SKM-1 (cell line): ENCODE results near the gene ADAMTS9.
A peak's percentile ranks its signal among the peaks of the same experiment; 100 is the strongest.

Source experiments
- DNase-seq: peaks from one replicate; lab custom pipeline; 2025; ENCODE audit not compliant: unreplicated experiment; lab: John Stamatoyannopoulos, UW

ADAMTS9 gene

DNA sequence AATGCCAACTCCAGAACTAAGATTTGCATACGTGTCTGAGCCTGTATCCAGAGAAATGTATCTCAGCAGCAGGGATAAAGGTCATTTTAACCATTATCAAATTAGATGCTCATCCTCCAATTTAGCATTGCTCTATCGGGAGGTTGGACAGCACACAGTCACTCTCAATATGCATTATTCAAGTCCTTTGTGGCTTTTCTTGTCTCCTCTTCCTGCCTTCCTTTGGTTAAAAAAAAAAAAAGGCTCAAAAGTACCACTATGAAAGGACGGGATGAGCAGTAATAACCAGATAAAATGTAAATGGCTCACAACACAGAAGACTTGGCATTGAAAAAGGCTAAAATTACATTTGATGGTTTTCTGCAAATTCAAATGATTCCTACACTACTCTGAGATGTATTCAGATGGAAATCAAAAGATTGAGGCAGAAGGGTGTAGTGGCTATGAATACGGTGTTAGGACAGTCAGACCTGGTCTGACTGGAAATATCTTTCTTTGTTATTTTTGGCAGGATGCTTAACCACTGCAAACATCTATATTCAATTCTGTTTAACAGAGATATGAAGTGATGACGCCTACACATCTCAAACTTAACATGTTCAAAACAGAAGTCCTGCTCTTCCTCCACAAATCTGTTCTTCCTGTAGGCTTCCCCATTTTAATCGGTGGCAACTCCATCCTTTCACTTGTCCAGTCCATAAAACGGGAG lies 109.6 kb downstream of the ADAMTS9 start:
- no peak for DNase-seq

DNA sequence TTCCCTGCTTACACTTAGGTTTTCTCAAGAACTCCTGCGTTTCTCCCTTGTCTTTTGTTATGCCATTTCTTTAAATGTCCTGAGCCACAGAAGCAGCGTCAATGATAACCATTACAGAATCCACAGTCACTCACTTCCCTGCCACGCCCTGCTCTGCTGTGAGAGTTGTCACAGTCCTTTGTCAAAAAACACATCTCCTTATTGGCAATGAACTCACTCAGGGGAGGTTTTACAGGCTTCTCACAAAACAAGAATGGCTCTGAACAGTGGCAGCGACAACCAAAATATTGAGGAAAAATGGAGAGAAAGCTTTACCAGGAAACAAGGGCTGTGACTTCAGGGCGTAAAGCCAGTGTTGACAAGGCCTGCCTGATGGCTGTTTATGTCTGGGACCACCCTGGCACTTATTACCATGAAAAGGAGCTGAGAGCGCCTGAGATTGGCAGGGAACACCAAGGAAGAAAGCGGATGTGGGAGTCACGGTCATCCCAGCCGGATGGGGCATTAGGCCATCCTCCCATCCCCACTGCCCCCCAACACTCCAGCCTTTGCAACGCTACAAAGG lies 111.5 kb downstream of the ADAMTS9 start:
- DNase-seq = no peak

DNA sequence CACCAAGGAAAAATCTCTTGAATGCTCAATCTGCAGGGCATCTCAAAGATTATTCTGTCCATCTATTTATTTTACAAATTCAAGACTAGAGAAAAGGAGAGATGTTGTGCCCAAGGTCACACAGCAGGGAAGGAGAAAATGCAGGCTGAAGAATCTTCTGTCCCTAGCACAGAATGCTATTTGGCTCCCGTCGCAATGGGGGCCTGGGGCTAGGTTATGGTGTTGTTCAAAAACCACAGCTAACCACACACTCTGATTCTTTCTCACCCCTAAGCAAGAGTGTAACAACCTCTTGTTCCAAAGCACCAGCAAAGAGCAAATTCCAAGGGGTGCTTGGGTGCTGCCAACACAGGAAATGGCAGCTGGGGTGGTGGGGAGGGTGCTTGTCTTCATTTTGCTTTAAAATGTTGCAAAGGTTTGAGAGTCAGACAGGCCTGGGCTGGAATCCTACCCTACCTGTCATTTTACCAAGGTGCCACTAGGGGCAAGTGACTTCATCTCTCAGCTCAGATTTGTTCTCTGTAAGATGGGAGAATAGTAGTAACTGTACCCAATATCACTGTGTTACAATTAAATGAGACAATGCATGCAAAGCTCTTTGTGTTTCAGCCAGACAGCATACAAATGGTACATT lies 112.5 kb downstream of the ADAMTS9 start:
- DNase-seq = peak; percentile 7

DNA sequence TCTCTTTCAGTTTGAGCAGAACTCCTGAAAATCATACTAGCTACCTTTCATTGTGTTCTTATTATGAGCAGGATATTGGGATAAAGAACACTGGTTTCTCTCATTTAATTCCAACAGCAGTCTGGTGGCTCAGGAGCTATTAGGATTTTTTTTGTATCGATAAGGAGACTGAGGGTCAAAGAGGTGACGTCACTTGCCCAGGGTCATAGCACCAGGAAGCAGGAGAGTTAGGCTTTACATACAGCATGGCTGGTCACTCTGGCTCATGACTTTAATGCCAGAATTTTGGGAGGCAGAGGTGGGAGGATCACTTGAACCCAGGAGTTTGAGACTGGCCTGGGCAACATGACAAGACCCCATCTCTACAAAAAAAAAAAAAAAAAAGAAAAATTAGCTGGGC lies 113.6 kb downstream of the ADAMTS9 start:
- DNase-seq = no peak

DNA sequence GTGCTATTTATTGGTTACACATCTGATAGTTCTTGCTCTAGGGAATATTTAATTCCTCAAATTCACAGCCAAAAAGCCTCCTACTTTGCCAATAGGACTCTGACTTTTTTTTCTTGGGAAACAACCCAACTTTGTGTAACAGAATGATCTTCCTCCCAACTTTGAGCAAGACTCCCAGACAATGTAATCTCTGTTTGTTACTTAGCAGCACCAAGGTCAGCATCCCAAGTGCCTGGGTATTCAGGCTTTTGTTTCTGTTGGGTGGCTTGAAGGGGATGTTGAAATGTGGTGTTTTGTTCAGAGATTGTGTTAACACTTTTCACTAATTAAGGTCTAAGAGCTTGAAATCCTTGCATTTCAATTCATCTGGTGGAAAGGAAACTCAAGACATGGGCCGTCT lies 115.8 kb downstream of the ADAMTS9 start:
- DNase-seq = no peak

DNA sequence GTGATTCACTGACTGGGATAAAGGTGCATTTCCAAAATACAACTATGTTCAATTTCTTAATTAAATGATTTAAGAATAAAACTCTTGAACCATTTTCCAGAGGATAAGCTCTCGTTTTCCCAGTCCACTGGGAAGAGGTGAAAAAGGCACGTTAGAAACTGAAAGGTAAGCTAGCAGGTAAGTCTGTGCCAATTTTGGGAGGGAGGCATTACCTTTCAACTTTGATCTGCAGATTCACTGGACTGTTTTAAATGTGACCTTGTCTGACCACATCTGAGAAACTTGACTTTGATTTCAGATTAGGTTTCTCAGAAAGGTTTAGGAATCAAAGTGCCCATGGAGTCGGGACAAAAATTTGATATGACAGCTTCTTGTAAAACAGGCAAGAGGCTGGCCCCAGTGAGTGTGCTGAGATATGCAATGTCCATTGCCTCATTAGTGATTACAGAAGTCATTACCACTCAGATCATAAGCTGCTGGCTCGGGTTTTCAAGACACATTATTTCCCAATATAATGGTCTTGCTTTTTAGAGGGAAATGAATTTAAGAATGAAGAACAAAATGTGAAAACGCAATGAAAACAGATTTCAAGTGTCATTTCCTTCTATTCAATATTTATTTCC lies 118.8 kb downstream of the ADAMTS9 start:
- no peak for DNase-seq

DNA sequence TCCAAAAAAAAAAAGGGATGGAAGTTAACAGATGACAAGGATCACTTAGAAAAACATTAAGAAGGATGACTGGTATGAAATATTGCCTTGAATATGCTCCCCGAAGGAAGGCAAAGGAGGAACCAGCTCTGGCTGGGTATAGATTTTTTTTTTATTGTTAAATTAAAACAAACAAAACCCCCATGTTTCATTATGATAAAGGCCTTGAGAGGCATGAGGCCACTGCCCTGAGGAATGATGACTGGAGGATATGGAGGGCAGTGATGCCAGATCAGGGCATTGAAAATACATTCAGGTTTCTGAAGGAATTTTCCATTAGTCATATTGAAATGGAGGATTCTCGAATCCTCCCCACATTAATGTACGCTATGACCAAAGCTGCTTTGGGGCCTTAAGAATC lies 120.9 kb downstream of the ADAMTS9 start:
- no peak for DNase-seq

DNA sequence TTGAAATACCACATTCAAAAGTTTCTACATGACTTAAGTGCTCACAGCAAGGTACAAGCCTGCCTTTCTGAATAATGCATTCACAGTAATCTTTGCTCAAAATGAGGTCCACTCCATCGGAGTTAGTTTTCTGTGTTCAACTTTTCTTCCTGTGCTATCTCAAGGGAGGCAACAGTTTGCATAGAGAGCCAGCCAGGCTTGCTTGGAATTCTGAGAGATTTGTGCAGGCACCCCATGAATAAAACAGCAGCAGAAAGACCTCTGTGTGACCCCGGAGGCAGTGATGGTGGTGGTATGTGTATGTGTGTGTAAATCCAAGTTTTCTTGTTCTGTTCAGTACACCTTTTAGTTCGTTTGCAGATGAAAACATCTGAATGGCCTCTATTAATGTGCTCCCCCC lies 124.0 kb downstream of the ADAMTS9 start:
- no peak for DNase-seq

DNA sequence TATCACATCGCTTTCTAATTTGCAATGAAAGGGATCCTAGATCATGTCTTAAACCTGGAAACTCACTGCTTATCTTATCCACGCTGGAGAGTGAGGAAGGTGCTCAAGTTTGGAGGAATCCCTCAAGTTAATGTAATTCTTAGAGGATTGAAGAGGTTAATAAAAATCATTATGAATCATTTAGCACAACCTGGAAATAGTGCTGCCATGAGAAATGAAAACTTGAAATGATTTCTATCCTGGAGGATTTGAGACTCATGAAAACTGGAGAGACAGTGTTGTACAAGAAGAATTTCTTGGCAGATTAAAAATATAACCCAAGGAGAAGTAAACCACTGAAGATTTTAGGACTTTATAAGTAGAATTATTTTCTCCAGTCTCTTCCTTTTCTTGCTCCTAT lies 125.9 kb downstream of the ADAMTS9 start:
- DNase-seq = no peak

DNA sequence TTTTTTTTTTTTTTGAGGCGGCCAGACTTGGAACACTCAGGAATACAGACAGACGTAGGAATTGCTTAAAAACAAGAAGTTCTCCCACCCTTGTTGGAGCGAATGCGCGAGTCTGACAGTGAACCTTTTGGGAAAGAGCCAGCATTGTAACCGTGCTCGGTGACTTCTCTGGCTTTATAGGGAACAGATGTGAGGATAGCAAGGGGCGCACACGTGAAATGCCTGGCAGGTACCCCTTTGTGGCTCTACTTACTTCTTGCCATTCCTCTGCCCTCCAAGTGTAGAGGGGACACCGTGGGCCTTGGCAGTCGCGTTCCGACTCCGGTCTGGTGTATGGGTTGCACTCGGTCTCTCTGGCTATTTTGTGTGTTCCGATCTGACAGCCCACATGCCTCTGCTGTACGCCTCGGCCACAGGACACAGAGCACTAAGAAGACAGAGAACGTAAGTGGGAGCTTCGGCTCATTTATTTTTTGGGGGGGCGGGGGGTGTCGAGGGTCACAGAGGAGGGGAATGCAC lies 126.4 kb downstream of the ADAMTS9 start:
- DNase-seq = no peak

DNA sequence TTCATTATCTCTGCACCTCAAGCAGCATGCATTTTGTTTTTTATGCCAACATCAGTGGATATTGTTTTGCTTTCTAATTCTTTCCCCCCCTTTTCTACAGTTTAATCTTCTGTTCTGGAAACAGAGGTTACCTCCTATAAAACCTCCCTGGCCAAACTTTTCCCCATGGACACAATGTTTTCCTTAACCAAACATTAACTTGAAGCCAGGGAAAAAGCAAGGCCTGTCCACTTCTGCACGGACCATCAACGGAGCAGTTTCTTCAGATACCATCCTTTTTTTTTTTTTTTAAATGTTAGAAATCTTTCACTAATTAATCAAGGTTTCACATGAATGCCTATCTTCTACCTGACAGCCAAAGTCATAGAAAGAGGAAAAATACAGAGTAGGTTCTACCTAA lies 127.0 kb downstream of the ADAMTS9 start:
- no peak for DNase-seq

DNA sequence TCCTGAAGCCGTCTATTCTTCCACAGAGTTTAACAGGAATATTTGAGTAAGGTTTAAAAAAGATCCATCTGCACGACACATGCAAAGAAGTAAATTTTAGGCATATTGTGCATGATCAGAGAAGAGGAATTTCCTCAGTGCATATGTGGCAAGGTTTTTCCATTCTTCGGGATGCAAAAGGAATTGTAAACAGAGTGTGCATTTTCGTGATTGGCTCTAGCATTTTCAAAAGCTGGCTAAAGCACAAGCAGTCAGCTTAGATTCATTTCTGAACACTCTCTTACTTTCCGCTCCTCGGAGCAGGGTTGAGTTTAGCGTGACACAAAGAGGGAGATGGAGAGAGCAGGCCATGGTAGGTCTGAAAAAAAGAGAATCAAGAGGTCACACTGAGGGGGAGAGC lies 128.2 kb downstream of the ADAMTS9 start:
- no peak for DNase-seq

DNA sequence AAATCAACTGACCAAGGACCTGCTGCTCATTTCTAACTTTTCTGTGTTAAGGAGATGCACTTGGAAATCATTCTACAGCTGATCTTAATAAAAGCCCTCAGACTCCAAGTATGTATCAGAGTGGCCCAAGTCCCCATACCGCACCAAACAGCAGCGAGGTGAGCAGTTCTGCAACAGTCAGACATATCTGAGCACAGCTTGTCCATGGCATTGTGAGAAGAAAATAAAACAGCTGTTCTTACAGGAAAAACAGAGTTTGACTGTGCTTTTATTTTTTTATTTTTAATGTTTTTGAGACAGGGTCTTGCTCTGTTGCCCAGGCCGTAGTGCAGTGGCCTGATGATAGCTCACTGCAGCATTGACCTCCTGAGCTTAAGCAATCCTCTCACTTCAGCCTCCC lies 131.8 kb downstream of the ADAMTS9 start:
- no peak for DNase-seq

DNA sequence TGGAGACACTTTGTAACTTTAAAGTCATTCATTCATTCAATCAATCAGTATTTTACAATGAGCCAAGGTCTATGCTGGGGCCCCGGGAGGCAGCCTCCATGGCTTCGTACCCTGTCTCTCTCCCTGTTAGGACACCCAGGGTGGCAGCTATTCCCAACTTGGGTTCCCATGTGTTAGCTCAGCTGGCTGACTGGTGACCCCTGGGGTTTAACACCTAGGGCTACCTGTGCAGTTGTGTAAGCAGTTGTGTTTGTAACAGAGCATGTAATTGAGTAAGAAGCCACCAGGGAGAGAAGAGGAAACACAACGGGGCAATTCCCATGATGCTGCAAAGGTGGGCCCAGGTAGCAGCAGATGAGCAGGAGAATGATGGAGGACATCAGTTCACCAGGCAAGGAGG lies 132.4 kb downstream of the ADAMTS9 start:
- no peak for DNase-seq

DNA sequence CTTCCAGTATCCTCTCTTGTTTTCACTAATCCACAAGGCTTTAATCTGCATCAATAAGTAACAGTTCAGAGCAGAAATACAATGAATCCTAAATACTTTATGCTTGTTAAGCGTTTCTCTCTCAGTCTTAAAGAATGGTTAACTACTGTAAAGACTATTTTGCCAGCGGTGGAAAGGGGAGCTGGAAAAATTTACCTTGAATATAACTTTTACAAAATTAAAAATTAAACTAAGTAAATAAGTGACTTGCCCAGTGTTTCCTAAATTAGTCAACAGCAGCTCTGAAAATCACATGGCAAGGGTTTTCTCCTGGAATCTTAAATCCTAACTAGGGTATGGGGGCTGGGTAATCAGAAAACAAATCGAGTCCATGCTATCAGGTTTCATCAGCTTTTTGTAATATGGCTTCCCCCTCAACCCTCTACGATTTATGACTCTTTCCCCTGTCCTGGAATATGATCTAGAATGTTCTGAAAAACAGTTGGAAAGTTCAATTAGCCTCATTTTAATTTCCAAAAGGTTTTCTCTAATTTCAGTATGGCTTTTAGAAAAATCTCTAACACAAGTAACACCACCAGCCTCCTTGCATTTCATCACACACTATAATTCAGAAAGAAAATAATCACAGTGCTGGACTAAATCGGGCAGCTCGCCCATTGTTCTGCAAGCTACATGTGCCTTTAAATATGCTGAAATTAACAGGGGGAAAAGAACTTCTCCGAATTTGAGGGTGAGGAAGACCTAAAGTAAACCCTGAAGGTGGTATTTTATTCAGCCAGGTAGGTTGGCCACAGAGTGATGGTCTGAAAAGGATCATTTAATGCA lies 133.5 kb downstream of the ADAMTS9 start:
- no peak for DNase-seq

DNA sequence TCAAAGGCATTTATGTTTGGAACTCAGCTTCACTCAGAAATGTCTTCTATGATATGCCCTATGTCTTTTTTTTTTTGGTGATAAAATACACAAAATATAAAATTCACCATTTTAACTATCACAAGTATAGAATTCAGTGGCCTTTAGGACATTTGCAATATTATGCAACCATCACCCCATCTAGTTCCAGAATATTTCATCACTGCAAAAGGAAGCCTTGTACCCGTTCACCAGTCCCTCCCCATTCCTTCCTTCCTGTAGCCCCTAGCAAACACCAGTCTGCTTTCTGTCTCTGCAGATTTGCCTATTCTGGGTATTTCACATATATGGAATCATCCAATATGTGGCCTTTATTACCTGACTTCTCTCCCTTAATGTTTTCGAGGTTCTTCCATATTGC lies 134.8 kb downstream of the ADAMTS9 start:
- no peak for DNase-seq

DNA sequence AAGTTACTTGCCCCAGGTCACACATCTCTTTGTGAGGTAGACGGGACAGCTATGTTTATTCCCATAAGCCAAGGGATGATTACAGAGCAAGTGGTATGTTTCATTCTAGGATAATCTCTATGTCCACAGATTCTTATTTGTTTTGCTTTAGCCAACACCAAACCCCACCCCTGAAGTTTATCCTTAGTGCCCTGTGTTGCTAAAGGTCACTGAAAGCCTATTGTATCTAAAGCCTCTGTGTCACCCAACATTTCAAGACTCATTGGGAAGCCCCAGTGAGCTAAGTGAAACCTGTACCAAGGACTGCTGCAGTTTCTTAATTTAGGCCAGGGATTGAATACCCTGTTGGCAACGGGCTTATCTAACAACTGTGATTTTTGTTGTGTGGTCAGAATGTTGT lies 135.6 kb downstream of the ADAMTS9 start:
- DNase-seq = no peak

DNA sequence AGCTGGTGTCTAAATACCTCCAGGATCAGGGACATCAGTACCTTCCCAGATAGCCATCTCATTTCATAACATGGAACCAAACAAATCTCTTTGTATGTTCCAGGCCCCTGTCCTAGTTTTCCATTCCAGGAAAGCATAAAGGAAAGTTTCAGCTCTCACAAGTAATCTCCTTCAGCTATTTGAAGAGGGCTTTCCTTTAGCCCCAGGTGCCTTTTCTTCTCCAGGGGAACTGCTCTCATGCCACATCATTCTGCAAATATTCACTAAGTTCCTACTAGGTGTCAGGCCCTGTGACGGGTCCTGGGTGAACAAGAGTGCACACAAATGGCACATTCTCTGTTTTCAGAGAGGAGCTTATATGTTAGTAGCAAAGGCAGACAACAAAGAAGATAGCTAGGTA lies 136.1 kb downstream of the ADAMTS9 start:
- DNase-seq = no peak

DNA sequence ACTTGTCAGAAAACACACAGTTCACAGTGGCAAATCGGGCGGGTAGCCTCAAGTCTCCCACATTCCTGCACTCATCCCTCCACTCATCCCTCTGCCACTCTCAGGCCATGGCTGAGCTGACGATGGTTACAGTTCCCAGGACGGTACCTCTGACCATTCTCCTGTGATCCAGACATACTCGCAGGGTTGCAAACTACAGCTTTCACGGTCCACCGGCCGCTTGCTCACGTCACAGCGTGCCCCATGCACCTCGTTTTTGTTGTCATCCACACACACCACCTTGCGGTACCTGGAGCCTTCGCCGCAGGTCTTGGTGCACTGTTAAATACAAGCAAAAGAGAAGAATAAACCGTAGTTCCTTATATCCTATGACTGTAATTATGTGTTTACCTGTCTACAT lies 137.1 kb downstream of the ADAMTS9 start:
- DNase-seq = no peak

DNA sequence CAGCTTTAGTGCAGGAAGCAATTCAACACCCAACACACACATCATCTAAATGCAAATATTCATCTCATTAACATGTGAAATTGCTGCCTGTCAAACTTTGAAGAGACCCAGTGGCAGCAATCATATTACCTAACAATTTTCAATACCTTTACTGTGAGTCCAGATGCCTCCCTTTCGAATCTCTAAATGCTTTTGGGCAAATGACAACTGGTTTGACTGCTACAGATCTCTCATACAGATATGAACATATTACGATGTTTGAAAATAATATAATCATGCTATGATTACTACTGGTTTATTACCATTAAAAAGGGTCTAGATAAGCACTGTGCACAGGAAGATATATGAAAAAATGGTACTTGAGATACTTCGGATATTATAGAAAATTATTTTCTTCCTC lies 137.9 kb downstream of the ADAMTS9 start:
- DNase-seq = no peak

DNA sequence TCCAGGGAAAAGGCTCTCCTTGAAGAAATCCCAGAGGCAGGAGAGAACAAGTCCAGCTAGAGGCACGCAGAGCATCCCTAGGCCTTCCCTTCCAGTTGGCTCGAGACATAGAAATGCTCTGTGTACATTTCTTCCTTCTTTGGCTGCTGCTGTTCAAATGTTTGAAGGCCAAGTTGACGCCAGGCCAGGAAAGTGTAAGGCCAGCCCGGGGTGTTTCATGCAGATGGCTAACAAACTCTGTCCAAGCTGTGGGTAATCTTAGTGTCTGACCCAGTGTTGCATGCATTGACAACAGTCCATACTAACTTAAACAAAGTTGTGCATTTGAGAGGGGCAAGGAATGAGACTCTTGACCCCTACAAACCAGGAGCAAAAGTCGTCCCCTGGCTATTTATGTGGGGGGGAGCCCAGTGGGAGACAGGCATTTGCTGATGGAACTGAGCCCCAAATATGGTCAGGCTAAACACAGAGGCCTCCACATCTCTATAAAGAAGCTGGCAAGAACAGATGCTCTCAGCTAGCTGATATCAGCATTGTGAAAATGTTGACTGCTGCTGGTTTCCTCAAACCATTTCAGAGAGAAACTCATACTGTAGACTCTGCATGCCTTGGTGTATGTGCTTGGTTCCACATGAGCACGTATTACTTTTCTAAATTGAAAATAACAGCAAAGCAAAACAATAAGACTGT lies 139.5 kb downstream of the ADAMTS9 start:
- no peak for DNase-seq
